ENCODE measurements around the gene PGPEP1. TPM values are rescaled to one million over a fixed set of nuclear protein-coding genes. Genes with fewer than 3 reads are reported as not detected.

The PGPEP1 gene
- total and polyA plus RNA-seq, 10 of the 15 experiments (the other 5 are each of a cell fraction or from before 2014, with no cell fraction given), result 13.8 to 39.4 (median 17.0) TPM

DNA sequence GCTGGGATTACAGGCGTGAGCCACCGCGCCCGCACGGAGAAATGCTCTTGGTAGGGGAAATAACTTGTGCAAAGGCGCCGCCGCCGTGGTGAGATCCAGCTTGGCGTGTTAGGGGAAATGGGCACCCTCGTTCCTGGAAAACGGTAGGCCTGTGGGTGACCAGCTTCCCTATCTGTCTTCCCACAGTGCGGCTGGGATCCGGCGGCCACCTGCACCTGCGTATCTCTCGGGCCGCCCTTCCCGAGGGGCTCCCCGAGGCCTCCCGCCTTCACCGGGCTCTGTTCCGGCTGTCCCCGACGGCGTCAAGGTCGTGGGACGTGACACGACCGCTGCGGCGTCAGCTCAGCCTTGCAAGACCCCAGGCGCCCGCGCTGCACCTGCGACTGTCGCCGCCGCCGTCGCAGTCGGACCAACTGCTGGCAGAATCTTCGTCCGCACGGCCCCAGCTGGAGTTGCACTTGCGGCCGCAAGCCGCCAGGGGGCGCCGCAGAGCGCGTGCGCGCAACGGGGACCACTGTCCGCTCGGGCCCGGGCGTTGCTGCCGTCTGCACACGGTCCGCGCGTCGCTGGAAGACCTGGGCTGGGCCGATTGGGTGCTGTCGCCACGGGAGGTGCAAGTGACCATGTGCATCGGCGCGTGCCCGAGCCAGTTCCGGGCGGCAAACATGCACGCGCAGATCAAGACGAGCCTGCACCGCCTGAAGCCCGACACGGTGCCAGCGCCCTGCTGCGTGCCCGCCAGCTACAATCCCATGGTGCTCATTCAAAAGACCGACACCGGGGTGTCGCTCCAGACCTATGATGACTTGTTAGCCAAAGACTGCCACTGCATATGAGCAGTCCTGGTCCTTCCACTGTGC is 47.9 kb downstream of the PGPEP1 start:
- H3K4me2 ChIP-seq (ENCODE audit: control insufficient read depth, insufficient read depth), result peak overlapping the region; percentile 87
- no peak overlapping the region for H3K27ac ChIP-seq (ENCODE audit: control insufficient read depth, insufficient read depth)
- peak overlapping the region; percentile 71 for H2AFZ ChIP-seq (ENCODE audit: control insufficient read depth, low read depth, low read length)
- FAIRE-seq, result no peak
- ATAC-seq, result peak; percentile 94
- H3K27me3 ChIP-seq (replicated peaks in 1 of 2; ENCODE audit: control insufficient read depth in 2 of 2, insufficient read depth in 2 of 2, low read length in 1 of 2), result peaks cover 0 to 3% of the 10 kb centered on the region in 2 experiments; a peak in 3 of 4 replicates
- 7% methylated on average over 86 of the region's 86 CpGs for WGBS (ENCODE audit: insufficient coverage, insufficient replicate concordance, low lambda C conversion rate, missing lambda C conversion rate)
- BruUV-seq (replicated peaks), result no TSS peak
- no peaks in the 10 kb centered on the region; the same call in 2 of the 3 replicates for H3K9me3 ChIP-seq (replicated peaks; ENCODE audit: control insufficient read depth, insufficient read depth, low read length)
- ChIA-PET POLR2A (interaction anchor here (0.5 to 2.5 kb wide), 8 partner anchors 9 to 120 kb away, joined by 3 to 15 read pairs (median 4); partner anchors contain the start of genes JUND and LRRC25), CTCF (interaction anchor here (0.7 to 9.4 kb wide), 30 partner anchors 8 to 531 kb away, joined by 3 to 144 read pairs (median 4); partner anchors contain the start of genes COPE, DDX49, LRRC25 and SSBP4), RAD21 (ENCODE audit: unreplicated experiment) (interaction anchor here (0.6 to 5.5 kb wide), 12 partner anchors 11 to 240 kb away, joined by 3 to 63 read pairs (median 4); partner anchors contain the start of genes LSM4 and SSBP4), SMC1A (ENCODE audit: uncharacterized antibody, unreplicated experiment) (interaction anchor here (0.8 to 4.7 kb wide), 17 partner anchors 9 to 65 kb away, joined by 3 to 60 read pairs (median 4); partner anchors contain the start of genes LRRC25 and SSBP4)
- peak overlapping the region; percentile 50; the same call in 1 of the 2 replicates for H3K4me3 ChIP-seq
- H3K36me3 ChIP-seq (ENCODE audit: control insufficient read depth in 2 of 2, insufficient read depth in 2 of 2, low read length in 1 of 2), result no peaks in the 10 kb centered on the region
- H4K20me1 ChIP-seq (ENCODE audit: control insufficient read depth, insufficient read depth), result no peaks in the 10 kb centered on the region
- in situ Hi-C loops (cut with MboI), result no loop called here
- H3K79me2 ChIP-seq (ENCODE audit: control insufficient read depth, insufficient read depth, low read length), result no peaks in the 10 kb centered on the region
- H3K4me1 ChIP-seq (ENCODE audit: control insufficient read depth, insufficient read depth, low read length), result peaks cover 16% of the 10 kb centered on the region
- intact Hi-C loops (cut with micrococcal nuclease; ENCODE audit: unreplicated experiment), result loop anchor here (1.0 kb wide), 1 partner anchor 20 kb away; no protein-coding TSS in a partner anchor
- peak; percentile 60 for DNase-seq (ENCODE audit: low read depth, low spot score)
- peak overlapping the region; percentile 35; the same call in 1 of the 2 replicates for H3K9ac ChIP-seq (ENCODE audit: control insufficient read depth, insufficient read depth, low read length)
- TF ChIP-seq SP1 (IDR thresholded peaks at IDR 0.05; ENCODE audit: low read depth, low read length) (peak; percentile 23), STAT1 (conservative IDR thresholded peaks at IDR 0.05) (peak; percentile 81; the same call in 1 of the 2 replicates), SMC3 (IDR thresholded peaks at IDR 0.05; ENCODE audit: borderline replicate concordance, low read length) (peak; percentile 86), MTA2 (IDR thresholded peaks at IDR 0.05; ENCODE audit: low read depth) (no peak), ZBED1 (IDR thresholded peaks at IDR 0.05; ENCODE audit: borderline replicate concordance) (0 out of 2 replicates have a peak, but pooled peaks have one; percentile 36), SMARCA5 (IDR thresholded peaks at IDR 0.05) (peak; percentile 87; the same call in 1 of the 2 replicates), RAD21 (IDR thresholded peaks at IDR 0.05; ENCODE audit: insufficient read depth, low read depth, low read length) (peak; percentile 72), MLLT1 (IDR thresholded peaks at IDR 0.05) (no peak; the same call in 1 of the 2 replicates), PBX3 (IDR thresholded peaks at IDR 0.05; ENCODE audit: insufficient replicate concordance, low read depth, low read length) (peak; percentile 13), NKRF (conservative IDR thresholded peaks at IDR 0.05) (0 out of 2 replicates have a peak, but pooled peaks have one; percentile 44), BACH1 (IDR thresholded peaks at IDR 0.05; ENCODE audit: borderline replicate concordance) (peak; percentile 80)
- TF ChIP-seq, protein P1, sequence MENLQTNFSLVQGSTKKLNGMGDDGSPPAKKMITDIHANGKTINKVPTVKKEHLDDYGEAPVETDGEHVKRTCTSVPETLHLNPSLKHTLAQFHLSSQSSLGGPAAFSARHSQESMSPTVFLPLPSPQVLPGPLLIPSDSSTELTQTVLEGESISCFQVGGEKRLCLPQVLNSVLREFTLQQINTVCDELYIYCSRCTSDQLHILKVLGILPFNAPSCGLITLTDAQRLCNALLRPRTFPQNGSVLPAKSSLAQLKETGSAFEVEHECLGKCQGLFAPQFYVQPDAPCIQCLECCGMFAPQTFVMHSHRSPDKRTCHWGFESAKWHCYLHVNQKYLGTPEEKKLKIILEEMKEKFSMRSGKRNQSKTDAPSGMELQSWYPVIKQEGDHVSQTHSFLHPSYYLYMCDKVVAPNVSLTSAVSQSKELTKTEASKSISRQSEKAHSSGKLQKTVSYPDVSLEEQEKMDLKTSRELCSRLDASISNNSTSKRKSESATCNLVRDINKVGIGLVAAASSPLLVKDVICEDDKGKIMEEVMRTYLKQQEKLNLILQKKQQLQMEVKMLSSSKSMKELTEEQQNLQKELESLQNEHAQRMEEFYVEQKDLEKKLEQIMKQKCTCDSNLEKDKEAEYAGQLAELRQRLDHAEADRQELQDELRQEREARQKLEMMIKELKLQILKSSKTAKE (IDR thresholded peaks at IDR 0.05; ENCODE audit: low read depth, poor library complexity, severe bottlenecking), result no peak
